T-helper 2 cell treated with Interferon-gamma antibody and Interleukin-4, amounts not matched to agents 5 μg/mL and 100 μg/mL, for 36 hours (primary cell): ENCODE results near the gene CISTR.

Experiments used
- DNase-seq: peaks from one replicate; pipeline ENCODE4 v3.0.0; 2021; ENCODE audit warnings: low spot score
- H3K27ac Mint-ChIP-seq: one replicate; pipeline ENCODE4 v1.8.0; 2021; ENCODE audit warnings: mild to moderate bottlenecking, mixed read lengths
- H3K27me3 Mint-ChIP-seq: one replicate; pipeline ENCODE4 v1.8.0; 2021; ENCODE audit warnings: low read depth, mixed read lengths
- H3K36me3 Mint-ChIP-seq: one replicate; pipeline ENCODE4 v1.8.0; 2021; ENCODE audit warnings: low read depth, mixed read lengths
- H3K4me1 Mint-ChIP-seq: one replicate; pipeline ENCODE4 v1.8.0; 2021; ENCODE audit warnings: low read depth, mixed read lengths
- H3K4me3 Mint-ChIP-seq: one replicate; pipeline ENCODE4 v1.8.0; 2022; ENCODE audit warnings: mild to moderate bottlenecking, moderate library complexity, mixed read lengths
- H3K9me3 Mint-ChIP-seq: one replicate; pipeline ENCODE4 v1.8.0; 2021; ENCODE audit warnings: mixed read lengths

The CISTR gene

GRCh38 chr12:53744751-53745150, 7.0 kb downstream of the CISTR start:
- Mint-ChIP-seq H3K27me3 (peaks cover 33% of the 10 kb centered on the region), H3K4me3 (no peak overlapping the region), H3K4me1 (peaks cover 16% of the 10 kb centered on the region), H3K36me3 (no peaks in the 10 kb centered on the region), H3K9me3 (no peaks in the 10 kb centered on the region), H3K27ac (no peak overlapping the region)
- no peak for DNase-seq

DNA sequence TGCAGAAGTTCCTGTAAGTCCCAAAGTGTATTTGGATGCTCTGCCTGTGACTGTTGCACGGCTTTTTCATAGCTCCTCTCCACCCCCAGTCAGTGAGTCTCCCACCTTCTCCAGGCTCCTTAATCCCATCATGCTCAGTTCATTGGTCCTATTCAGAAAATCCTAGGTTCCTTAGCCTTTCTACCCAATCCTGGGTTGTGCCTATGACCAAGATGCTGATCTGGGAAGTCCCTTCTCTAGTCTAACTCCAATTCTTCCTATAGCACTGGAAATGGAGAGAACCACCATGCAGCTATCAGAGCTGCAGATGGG, 7.7 kb downstream of the CISTR start:
- no peak for DNase-seq
- no peaks in the 10 kb centered on the region for H3K36me3 Mint-ChIP-seq
- no peaks in the 10 kb centered on the region for H3K9me3 Mint-ChIP-seq
- peaks cover 19% of the 10 kb centered on the region for H3K4me1 Mint-ChIP-seq
- peaks cover 39% of the 10 kb centered on the region for H3K27me3 Mint-ChIP-seq
- H3K4me3 Mint-ChIP-seq, result no peak overlapping the region
- H3K27ac Mint-ChIP-seq, result no peak overlapping the region

- Mint-ChIP-seq H3K27ac (no peak overlapping the region), H3K36me3 (no peaks in the 10 kb centered on the region), H3K4me1 (peaks cover 23% of the 10 kb centered on the region), H3K9me3 (no peaks in the 10 kb centered on the region), H3K27me3 (peaks cover 44% of the 10 kb centered on the region), H3K4me3 (peak overlapping the region; percentile 63)
- peak; percentile 47 for DNase-seq
These were observed 8.3 kb downstream of the CISTR start for GRCh38 chr12:53743266-53744129.

DNA sequence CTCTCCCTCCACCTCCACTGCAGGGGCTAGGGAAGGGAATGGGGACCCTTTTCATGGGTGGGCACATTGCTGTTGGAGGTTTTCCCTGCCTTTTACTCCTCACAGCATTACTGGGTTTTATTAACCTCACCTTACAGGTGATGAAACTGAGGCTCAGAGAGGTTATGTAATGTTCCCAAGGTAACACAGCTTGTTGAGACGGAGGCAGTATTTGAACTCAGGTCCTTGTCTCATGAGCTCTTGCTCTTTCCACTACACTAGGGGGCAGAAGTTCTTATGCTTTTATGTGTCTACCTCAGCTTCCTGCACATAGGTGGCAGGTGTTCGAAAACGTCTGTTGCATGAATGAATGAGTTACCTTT, 11.7 kb downstream of the CISTR start:
- Mint-ChIP-seq H3K27ac (no peak overlapping the region), H3K4me3 (no peak overlapping the region), H3K36me3 (no peaks in the 10 kb centered on the region), H3K4me1 (peaks cover 11% of the 10 kb centered on the region), H3K27me3 (peaks cover 67% of the 10 kb centered on the region), H3K9me3 (no peaks in the 10 kb centered on the region)
- DNase-seq, result no peak

- Mint-ChIP-seq H3K9me3 (no peaks in the 10 kb centered on the region), H3K36me3 (no peaks in the 10 kb centered on the region), H3K27me3 (peaks cover 63% of the 10 kb centered on the region), H3K27ac (no peak overlapping the region), H3K4me3 (peak overlapping the region; percentile 16), H3K4me1 (peaks cover 11% of the 10 kb centered on the region)
- no peak for DNase-seq
These were observed 12.3 kb downstream of the CISTR start for GRCh38 chr12:53739214-53740129.

DNA sequence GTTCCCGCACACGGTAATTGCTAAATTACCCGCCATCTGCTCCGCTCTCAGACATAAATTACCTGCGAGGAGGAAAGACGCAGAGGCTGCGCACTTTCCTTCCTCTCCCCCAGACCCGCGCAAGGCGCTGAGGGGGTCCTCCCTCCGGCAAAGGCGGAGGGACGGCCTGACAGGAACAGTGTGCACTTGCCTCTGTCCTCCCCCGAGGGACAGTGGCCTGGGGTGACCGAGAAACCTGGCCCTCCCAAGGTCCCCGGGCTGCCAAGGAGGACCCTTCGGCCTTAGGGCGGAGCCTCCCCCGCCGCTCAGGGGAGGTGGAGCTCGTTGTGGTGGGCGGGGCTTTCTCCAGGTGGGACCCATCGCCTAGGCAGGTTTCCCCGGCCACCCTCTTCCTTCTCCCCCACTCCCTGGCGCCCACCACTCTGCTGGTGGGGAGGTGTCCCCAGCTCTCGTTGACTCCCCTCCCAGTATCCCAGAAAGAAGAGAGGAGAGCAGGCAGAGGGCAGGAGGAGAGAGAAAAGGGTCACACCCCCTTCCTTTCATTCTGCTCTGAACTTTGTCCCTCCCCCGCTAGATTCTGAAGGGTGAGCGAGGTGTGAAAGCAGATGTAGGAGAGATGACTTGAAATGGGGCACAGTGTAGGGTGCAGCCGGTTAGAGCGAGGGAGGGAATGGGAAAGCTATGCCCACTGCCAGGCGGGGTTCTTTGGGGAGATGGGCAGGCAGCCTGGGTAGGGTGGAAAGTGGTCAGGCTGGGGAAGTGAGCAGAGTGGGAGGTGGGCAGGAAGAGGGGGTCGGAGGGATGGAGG, 13.2 kb downstream of the CISTR start:
- no peak for DNase-seq
- no peaks in the 10 kb centered on the region for H3K9me3 Mint-ChIP-seq
- peaks cover 64% of the 10 kb centered on the region for H3K27me3 Mint-ChIP-seq
- peak overlapping the region; percentile 15 for H3K4me3 Mint-ChIP-seq
- H3K36me3 Mint-ChIP-seq, result no peaks in the 10 kb centered on the region
- no peak overlapping the region for H3K27ac Mint-ChIP-seq
- H3K4me1 Mint-ChIP-seq, result peaks cover 14% of the 10 kb centered on the region

GRCh38 chr12:53737951-53738405, 13.8 kb downstream of the CISTR start:
- H3K4me3 Mint-ChIP-seq, result peak overlapping the region; percentile 19
- H3K36me3 Mint-ChIP-seq, result no peaks in the 10 kb centered on the region
- DNase-seq, result no peak
- no peaks in the 10 kb centered on the region for H3K9me3 Mint-ChIP-seq
- peaks cover 11% of the 10 kb centered on the region for H3K4me1 Mint-ChIP-seq
- peaks cover 62% of the 10 kb centered on the region for H3K27me3 Mint-ChIP-seq
- no peak overlapping the region for H3K27ac Mint-ChIP-seq

- Mint-ChIP-seq H3K4me3 (no peak overlapping the region), H3K27ac (no peak overlapping the region)
These were observed 14.5 kb downstream of the CISTR start for GRCh38 chr12:53737093-53737808.

GRCh38 chr12:53736592-53736991, 15.2 kb downstream of the CISTR start:
- no peak for DNase-seq
- H3K27me3 Mint-ChIP-seq, result peaks cover 62% of the 10 kb centered on the region
- no peak overlapping the region for H3K27ac Mint-ChIP-seq
- H3K4me1 Mint-ChIP-seq, result peaks cover 11% of the 10 kb centered on the region
- H3K4me3 Mint-ChIP-seq, result no peak overlapping the region
- no peaks in the 10 kb centered on the region for H3K9me3 Mint-ChIP-seq
- H3K36me3 Mint-ChIP-seq, result no peaks in the 10 kb centered on the region

More at GRCh38 chr12:53737093-53737808, 14.5 kb downstream of the CISTR start:
- Mint-ChIP-seq H3K27me3 (peaks cover 61% of the 10 kb centered on the region), H3K4me1 (peaks cover 11% of the 10 kb centered on the region), H3K9me3 (no peaks in the 10 kb centered on the region), H3K36me3 (no peaks in the 10 kb centered on the region)
- DNase-seq, result no peak

DNA sequence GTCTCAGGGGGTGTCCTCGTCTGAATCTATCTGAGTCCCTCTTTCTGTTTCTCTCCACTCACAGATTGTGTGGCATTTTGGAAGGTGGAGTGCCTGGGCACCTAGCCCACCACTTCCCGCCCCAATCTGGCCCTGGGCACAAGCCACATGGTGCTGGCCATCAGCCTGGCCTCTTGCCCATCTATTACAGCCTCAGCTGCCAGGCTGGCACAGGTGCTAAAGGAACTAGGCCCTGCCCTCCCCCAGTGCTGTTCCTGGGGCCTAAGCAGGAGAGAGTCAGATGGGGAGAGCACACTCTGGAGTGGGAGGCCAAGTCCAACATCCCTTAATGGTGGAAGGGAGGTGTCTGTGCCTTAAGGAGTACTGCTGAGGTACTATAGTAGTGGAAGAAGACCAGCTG, 16.2 kb downstream of the CISTR start:
- Mint-ChIP-seq H3K27ac (no peak overlapping the region), H3K27me3 (peaks cover 69% of the 10 kb centered on the region), H3K4me1 (peaks cover 11% of the 10 kb centered on the region), H3K9me3 (no peaks in the 10 kb centered on the region), H3K36me3 (no peaks in the 10 kb centered on the region), H3K4me3 (no peak overlapping the region)
- no peak for DNase-seq

- H3K27ac Mint-ChIP-seq, result no peak overlapping the region
- H3K36me3 Mint-ChIP-seq, result no peaks in the 10 kb centered on the region
- DNase-seq, result no peak
- peaks cover 66% of the 10 kb centered on the region for H3K27me3 Mint-ChIP-seq
- H3K4me3 Mint-ChIP-seq, result no peak overlapping the region
- H3K9me3 Mint-ChIP-seq, result no peaks in the 10 kb centered on the region
- H3K4me1 Mint-ChIP-seq, result peaks cover 8% of the 10 kb centered on the region
These were observed 17.4 kb downstream of the CISTR start for GRCh38 chr12:53734425-53734824.

DNA sequence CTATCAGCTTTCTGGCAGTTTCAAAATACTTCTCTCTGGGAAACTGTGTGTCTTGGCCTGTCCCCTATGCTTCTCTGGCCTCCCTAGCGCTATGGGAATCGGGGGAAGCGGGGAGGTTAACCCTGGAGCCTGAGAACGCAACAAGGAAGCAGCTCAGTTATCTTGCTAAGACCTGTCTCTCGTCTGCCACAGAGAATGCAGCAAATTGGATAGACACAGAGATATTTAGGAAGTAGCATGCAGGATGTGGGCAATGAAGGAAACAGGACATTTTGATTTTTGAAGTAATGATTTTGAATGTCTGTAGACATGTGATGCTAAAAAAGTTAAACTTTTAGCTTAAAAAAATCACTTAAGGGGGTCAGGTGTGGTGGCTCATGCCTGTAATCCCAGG, 18.0 kb downstream of the CISTR start:
- H3K9me3 Mint-ChIP-seq, result no peaks in the 10 kb centered on the region
- no peak overlapping the region for H3K4me3 Mint-ChIP-seq
- peaks cover 61% of the 10 kb centered on the region for H3K27me3 Mint-ChIP-seq
- no peaks in the 10 kb centered on the region for H3K36me3 Mint-ChIP-seq
- peaks cover 4% of the 10 kb centered on the region for H3K4me1 Mint-ChIP-seq
- DNase-seq, result no peak
- H3K27ac Mint-ChIP-seq, result no peak overlapping the region

DNA sequence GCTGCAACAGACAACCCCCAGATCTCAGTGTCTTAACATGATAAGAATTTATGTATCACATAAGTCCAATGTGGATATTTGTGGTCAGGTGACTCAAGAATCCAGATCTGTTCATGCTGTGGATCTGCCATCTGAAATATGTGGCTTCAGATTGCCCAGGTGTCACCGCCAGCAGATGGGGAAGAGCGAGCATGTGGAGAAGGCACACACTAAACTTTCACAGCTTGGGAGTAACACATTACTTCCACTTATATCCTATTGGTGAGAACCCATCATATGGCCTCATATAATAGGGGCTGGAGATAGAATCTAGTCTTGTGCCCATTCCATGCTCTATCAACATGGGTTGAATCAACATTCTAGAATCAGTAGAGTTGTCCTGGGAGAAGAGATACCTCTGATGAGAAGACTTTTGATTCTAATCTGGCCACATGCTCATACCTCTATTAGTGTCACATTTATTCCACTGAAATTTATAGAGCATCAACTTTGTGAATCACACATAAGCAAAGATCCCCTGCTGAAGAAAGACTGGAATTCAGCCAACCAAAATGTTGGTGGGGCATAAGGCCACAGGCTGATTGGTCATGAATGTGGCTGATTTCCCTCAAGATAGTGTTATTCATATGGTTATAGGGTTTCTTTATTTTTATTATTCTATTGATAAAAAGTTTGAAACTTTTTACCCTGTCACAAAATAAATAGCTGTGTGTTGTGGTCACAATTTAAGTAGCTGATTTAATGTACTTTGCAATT, 18.6 kb downstream of the CISTR start:
- Mint-ChIP-seq H3K27me3 (peaks cover 57% of the 10 kb centered on the region), H3K36me3 (no peaks in the 10 kb centered on the region), H3K4me1 (peaks cover 3% of the 10 kb centered on the region), H3K27ac (no peak overlapping the region), H3K9me3 (no peaks in the 10 kb centered on the region), H3K4me3 (no peak overlapping the region)
- DNase-seq, result no peak
